ENCODE measurements around the gene GAB4.
"Not testable (repeated sequence)": the region's sequence is repeated elsewhere in the genome, so short reads cannot be mapped to it uniquely, and the experiment has no call there.

GAB4 gene

GRCh38 chr22:17007852-17008731, at the start of gene GAB4:
Gene GAB4, minus strand, starts transcription at chr22:17008222. Its CDS starts 108 bp downstream, at chr22:17008114.
- DNase-seq = no peak

- DNase-seq = no peak
Measured at GRCh38 chr22:17056807-17057206, 48.8 kb upstream of the GAB4 start.

- DNase-seq = no peak
Measured at GRCh38 chr22:17056058-17056457, 48.0 kb upstream of the GAB4 start.

GRCh38 chr22:17047656-17048055, 39.6 kb upstream of the GAB4 start:
- DNase-seq = no peak

GRCh38 chr22:17046566-17047348, 38.7 kb upstream of the GAB4 start:
- DNase-seq = no peak

GRCh38 chr22:17043521-17043920, 35.5 kb upstream of the GAB4 start:
- DNase-seq = no peak

- DNase-seq = peak; percentile 5
Measured at GRCh38 chr22:17036842-17037711, 29.1 kb upstream of the GAB4 start.

- not testable (repeated sequence) for DNase-seq
Measured at GRCh38 chr22:17035976-17036841, 28.2 kb upstream of the GAB4 start.

GRCh38 chr22:17035246-17035645, 27.2 kb upstream of the GAB4 start:
- no peak for DNase-seq

GRCh38 chr22:17034532-17034931, 26.5 kb upstream of the GAB4 start:
- DNase-seq = not testable (repeated sequence)

- not testable (repeated sequence) for DNase-seq
Measured at GRCh38 chr22:17032277-17032676, 24.3 kb upstream of the GAB4 start.

- DNase-seq = not testable (repeated sequence)
Measured at GRCh38 chr22:17024380-17024779, 16.4 kb upstream of the GAB4 start.

GRCh38 chr22:17015552-17015951, 7.5 kb upstream of the GAB4 start:
- not testable (repeated sequence) for DNase-seq

- DNase-seq = not testable (repeated sequence)
Measured at GRCh38 chr22:17014101-17014440, 6.0 kb upstream of the GAB4 start.

GRCh38 chr22:17013396-17014100, 5.5 kb upstream of the GAB4 start:
- no peak for DNase-seq

- DNase-seq = no peak
Measured at GRCh38 chr22:17012267-17012666, 4.2 kb upstream of the GAB4 start.

- DNase-seq = no peak
Measured at GRCh38 chr22:17009640-17010291, 1.7 kb upstream of the GAB4 start.

- DNase-seq = no peak
Measured at GRCh38 chr22:17007257-17007656, 765 bp downstream of the GAB4 start.

- DNase-seq = no peak
Measured at GRCh38 chr22:16989915-16990314, 18.1 kb downstream of the GAB4 start.

- no peak for DNase-seq
Measured at GRCh38 chr22:16988257-16988656, 19.8 kb downstream of the GAB4 start.

GRCh38 chr22:16987822-16988221, 20.2 kb downstream of the GAB4 start:
- DNase-seq = no peak
